Measurements from ENCODE around the gene THSD4. TPM values are rescaled to one million over a fixed set of nuclear protein-coding genes. Genes with fewer than 3 reads are reported as not detected.

THSD4 gene
- total RNA-seq, 4 donors from 2014 or later, result 39.4 to 232 (median 127) TPM

DNA sequence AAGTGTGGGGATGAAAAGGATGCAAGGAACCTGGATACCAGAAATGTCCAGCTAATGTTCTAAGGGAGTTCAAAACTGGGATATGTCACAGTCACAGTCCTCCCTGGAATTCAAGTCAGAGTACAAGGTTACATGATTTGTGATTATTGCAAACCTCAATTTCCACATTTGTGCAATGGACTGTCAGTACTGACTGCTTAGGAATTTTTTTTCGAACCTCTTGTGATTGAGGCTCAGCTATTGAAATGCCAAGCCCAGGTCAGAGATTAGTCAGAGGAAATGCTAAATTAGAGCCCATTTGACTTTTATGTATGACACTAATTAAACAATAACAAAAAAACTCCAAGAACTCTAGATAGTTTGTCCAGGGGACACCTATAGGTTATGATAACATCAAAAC lies 210.2 kb downstream of the THSD4 start:
- DNase-seq, result no peak
- Histone ChIP-seq H3K4me1 (peaks cover 0 to 35% (median 12%) of the 10 kb centered on the region in 3 donors), H3K9me3 (no peaks in the 10 kb centered on the region), H3K4me3 (no peak overlapping the region), H3K27me3 (no peaks in the 10 kb centered on the region), H3K27ac (no peak overlapping the region), H3K36me3 (no peaks in the 10 kb centered on the region)
- intact Hi-C loops (cut with DNase I), result no loop called here
- TF ChIP-seq POLR2A (IDR thresholded peaks at IDR 0.05), result no peak
- TF ChIP-seq, protein P1, sequence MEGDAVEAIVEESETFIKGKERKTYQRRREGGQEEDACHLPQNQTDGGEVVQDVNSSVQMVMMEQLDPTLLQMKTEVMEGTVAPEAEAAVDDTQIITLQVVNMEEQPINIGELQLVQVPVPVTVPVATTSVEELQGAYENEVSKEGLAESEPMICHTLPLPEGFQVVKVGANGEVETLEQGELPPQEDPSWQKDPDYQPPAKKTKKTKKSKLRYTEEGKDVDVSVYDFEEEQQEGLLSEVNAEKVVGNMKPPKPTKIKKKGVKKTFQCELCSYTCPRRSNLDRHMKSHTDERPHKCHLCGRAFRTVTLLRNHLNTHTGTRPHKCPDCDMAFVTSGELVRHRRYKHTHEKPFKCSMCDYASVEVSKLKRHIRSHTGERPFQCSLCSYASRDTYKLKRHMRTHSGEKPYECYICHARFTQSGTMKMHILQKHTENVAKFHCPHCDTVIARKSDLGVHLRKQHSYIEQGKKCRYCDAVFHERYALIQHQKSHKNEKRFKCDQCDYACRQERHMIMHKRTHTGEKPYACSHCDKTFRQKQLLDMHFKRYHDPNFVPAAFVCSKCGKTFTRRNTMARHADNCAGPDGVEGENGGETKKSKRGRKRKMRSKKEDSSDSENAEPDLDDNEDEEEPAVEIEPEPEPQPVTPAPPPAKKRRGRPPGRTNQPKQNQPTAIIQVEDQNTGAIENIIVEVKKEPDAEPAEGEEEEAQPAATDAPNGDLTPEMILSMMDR (IDR thresholded peaks at IDR 0.05), result no peak
- 53 to 62% methylated on average over 1 of the region's 1 CpG for WGBS, 2 donors

DNA sequence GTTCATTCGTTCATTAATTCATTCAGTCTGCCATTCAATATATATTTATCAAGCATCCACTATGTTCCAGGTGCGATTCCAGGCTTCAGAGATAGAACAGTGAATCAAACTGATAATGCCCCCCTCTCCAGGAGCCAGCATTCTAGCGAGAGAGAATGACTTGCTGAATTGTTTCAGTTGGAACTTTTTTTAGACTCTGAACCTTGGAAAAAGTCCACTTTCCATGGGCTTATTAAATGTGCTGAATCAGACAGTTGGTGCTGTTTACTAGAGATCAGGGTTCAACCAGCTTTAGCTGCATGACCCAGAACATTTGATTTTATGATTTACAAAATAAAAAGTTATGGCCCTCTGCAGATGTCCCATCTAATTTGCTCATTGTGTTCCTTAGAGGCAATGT lies 213.2 kb downstream of the THSD4 start:
- WGBS, 2 donors, result 73 to 75% methylated on average over 3 of the region's 3 CpGs
- intact Hi-C loops (cut with DNase I), result no loop called here
- no peak for DNase-seq
- Histone ChIP-seq H3K27me3 (no peaks in the 10 kb centered on the region), H3K36me3 (no peaks in the 10 kb centered on the region), H3K4me3 (no peak overlapping the region), H3K4me1 (peaks cover 0 to 59% (median 24%) of the 10 kb centered on the region in 3 donors), H3K9me3 (no peaks in the 10 kb centered on the region), H3K27ac (peak overlapping the region in 3 of 4 donors; percentile 69 to 85 (median 85))
- TF ChIP-seq, protein P1 (IDR thresholded peaks at IDR 0.05), result no peak
- TF ChIP-seq POLR2A (IDR thresholded peaks at IDR 0.05), result no peak

- Histone ChIP-seq H3K4me3 (no peak overlapping the region), H3K27me3 (no peaks in the 10 kb centered on the region), H3K9me3 (no peaks in the 10 kb centered on the region), H3K36me3 (no peaks in the 10 kb centered on the region), H3K27ac (peak overlapping the region; percentile 26 to 85 (median 77)), H3K4me1 (peaks cover 0 to 65% (median 24%) of the 10 kb centered on the region in 3 donors)
- intact Hi-C loops (cut with DNase I), result no loop called here
- 53 to 84% methylated on average over 8 of the region's 8 CpGs for WGBS, 2 donors
- TF ChIP-seq, protein P1 (IDR thresholded peaks at IDR 0.05), result no peak
- TF ChIP-seq POLR2A (IDR thresholded peaks at IDR 0.05), result no peak
- no peak for DNase-seq
These were observed 213.8 kb downstream of the THSD4 start for GRCh38 chr15:71329041-71329440.

DNA sequence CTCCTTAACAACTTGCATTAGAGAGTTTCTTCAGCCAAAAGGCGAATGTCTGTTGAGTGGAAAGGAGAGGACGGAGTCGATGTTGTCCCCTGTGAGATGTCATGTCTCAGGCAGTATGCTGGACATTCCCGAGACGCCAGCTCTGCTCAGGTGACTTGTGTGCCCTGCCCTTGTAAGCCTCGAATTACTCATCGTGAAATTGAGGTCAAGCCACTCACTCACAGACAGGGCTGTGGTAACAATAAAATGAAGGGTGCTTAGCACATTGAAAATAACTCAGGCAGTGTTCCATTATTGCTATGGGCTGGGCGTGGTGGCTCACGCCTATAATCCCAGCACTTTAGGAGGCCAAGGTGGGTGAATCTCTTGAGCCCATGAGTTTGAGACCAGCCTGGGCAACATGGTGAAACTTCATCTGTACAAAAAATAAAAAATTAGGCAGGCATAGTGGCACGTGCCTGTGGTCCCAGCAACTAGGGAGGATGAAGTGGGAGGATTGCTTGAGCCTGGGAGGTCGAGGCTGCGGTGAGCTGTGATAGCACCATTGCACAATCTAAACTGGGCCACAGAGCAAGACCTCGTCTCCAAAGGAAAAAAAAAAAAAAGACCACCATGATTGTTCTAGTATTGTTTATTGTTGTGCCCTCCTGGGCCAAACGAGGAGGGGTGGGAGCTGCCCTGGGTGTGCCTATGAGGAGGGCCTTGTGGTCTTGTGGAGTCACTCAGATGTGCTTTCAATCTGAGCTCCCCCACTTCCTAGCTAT lies 214.4 kb downstream of the THSD4 start:
- Histone ChIP-seq H3K27ac (peak overlapping the region; percentile 26 to 85 (median 77)), H3K9me3 (no peaks in the 10 kb centered on the region), H3K36me3 (no peaks in the 10 kb centered on the region), H3K27me3 (no peaks in the 10 kb centered on the region), H3K4me1 (peaks cover 0 to 71% (median 24%) of the 10 kb centered on the region in 3 donors), H3K4me3 (no peak overlapping the region)
- TF ChIP-seq, protein P1 (IDR thresholded peaks at IDR 0.05), result no peak
- TF ChIP-seq POLR2A (IDR thresholded peaks at IDR 0.05), result no peak
- intact Hi-C loops (cut with DNase I), result no loop called here
- 46 to 61% methylated on average over 11 to 14 of the region's 14 CpGs for WGBS, 2 donors
- no peak for DNase-seq

DNA sequence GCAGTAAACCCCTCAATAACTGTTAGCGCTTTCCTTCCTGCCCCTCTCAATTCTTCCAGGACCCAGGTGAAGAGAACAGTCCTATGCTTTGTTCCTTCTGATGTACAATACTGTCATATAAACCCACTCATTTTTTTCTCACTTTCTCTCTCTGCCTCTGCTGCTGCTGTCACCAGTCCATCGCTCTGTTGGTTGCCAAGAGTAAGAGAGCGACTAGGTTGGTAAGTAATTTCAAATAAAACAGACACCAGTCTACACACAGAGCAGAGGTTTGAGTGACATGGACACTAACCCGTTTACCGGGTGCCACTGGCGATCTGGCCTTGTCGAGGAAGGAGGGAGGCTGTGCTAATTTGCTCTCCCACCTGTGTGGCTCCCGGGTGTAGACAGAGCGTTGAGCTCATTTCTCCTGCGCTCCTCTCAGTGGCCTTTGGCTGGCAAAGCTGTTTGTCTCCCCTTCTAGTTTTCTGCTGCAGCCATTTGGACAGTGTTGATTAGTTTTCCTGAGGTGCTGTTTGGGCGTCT lies 215.4 kb downstream of the THSD4 start:
- no peaks in the 10 kb centered on the region for H3K9me3 ChIP-seq
- peak overlapping the region; percentile 13 to 85 (median 64) for H3K27ac ChIP-seq
- TF ChIP-seq, protein P1 (IDR thresholded peaks at IDR 0.05), result no peak
- no peak for TF ChIP-seq POLR2A (IDR thresholded peaks at IDR 0.05)
- no peak overlapping the region for H3K4me3 ChIP-seq
- 84 to 91% methylated on average over 6 to 11 of the region's 11 CpGs for WGBS, 2 donors
- no peaks in the 10 kb centered on the region for H3K36me3 ChIP-seq
- intact Hi-C loops (cut with DNase I), result no loop called here
- no peaks in the 10 kb centered on the region for H3K27me3 ChIP-seq
- H3K4me1 ChIP-seq, result peaks cover 0 to 76% (median 24%) of the 10 kb centered on the region in 3 donors
- DNase-seq, result no peak
